Measurements from ENCODE around the gene TDP1. TPM values are rescaled to one million over a fixed set of nuclear protein-coding genes. Genes with fewer than 3 reads are reported as not detected.

TDP1 gene
- total RNA-seq, 4 donors from 2014 or later = 2.9 to 8.0 (median 7.3) TPM

DNA sequence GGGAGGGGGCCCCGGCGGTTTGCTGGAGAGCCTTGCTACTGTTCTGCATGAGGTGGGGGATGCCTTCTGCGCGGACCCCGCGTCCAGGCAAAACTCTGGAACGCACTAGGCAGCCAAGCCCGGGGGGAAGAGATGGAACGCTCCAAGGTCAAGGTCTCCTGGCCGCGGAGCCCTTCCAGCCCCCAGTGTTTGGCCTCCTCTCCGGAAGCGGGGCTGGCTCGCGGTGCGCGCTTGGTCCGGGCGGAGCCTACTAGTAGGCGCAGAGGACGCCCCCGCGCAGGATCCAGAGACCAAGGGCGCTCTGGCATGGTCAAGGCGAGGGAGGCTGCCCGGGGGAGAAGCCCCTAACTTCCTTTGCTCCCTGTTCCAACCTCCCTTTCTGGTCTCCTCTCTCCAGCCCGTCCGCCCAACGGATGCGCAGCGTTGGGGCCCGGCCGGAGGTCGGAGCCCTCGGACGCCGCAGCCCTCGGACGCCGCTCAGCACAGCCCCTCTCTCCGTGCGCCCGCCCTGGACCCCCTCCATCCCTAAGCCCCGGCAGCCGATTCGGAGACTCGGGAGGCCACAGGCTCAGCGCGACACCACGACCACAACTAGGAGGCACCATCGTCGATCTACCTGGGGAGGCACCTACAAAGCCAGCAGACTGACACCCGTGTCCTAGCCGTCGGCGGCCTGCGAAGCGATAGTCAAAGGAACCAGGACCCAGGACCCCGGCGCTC is 105.4 kb downstream of the TDP1 start:
- no peaks in the 10 kb centered on the region for H3K27me3 ChIP-seq
- 2 to 3% methylated on average over 8 to 25 of the region's 60 CpGs for WGBS, 2 donors
- DNase-seq = peak; percentile 30 to 33
- no peaks in the 10 kb centered on the region for H3K36me3 ChIP-seq
- no peaks in the 10 kb centered on the region for H3K9me3 ChIP-seq
- no peak overlapping the region for H3K27ac ChIP-seq
- no peak for TF ChIP-seq POLR2A (IDR thresholded peaks at IDR 0.05)
- TF ChIP-seq, protein P1, sequence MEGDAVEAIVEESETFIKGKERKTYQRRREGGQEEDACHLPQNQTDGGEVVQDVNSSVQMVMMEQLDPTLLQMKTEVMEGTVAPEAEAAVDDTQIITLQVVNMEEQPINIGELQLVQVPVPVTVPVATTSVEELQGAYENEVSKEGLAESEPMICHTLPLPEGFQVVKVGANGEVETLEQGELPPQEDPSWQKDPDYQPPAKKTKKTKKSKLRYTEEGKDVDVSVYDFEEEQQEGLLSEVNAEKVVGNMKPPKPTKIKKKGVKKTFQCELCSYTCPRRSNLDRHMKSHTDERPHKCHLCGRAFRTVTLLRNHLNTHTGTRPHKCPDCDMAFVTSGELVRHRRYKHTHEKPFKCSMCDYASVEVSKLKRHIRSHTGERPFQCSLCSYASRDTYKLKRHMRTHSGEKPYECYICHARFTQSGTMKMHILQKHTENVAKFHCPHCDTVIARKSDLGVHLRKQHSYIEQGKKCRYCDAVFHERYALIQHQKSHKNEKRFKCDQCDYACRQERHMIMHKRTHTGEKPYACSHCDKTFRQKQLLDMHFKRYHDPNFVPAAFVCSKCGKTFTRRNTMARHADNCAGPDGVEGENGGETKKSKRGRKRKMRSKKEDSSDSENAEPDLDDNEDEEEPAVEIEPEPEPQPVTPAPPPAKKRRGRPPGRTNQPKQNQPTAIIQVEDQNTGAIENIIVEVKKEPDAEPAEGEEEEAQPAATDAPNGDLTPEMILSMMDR (IDR thresholded peaks at IDR 0.05) = no peak
- peak overlapping the region; percentile 13 to 41 (median 39) for H3K4me3 ChIP-seq (replicated peaks in 1 of 3)
- intact Hi-C loops (cut with DNase I) = loop anchor here (10.0 kb wide), 1 partner anchor 86 kb away; no protein-coding TSS in a partner anchor
- peaks cover 7 to 29% of the 10 kb centered on the region in 2 donors for H3K4me1 ChIP-seq

DNA sequence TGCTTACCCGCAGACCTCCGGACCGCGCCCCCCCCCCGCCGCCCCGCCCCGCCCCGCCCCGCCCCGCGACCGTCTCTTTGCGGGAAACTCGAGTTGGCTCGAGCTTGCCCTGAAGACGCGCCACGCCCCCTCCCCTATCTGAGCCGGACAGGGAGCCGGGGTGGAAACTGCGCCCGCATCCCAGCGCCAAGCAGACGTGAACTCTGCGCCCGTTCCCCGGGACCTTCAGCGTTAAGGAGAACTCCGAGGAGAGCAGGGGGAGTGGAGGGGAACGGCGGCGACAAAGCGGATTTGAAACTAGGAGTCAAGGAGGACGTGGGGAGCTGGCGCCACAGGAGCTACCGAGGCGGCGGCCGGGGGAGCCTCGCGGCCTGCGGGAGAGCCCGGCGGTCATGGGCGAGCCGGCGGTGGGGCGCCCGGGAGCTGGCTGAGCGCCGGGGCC is 106.0 kb downstream of the TDP1 start, which contains the start of gene KCNK13:
Gene KCNK13 (plus strand): TSS at position 310 of the 442 bp plus-strand sequence. CDS start 212 bp downstream, outside the sequence.
- Histone ChIP-seq H3K4me3 (replicated peaks in 1 of 3) (peak within 1 kb of the TSS; percentile 13 to 41 (median 39)), H3K36me3 (no peaks in the 10 kb centered on the region), H3K27ac (no peak within 1 kb of the TSS), H3K27me3 (no peaks in the 10 kb centered on the region), H3K9me3 (no peaks in the 10 kb centered on the region), H3K4me1 (peaks cover 7 to 29% of the 10 kb centered on the region in 2 donors)
- intact Hi-C loops (cut with DNase I) = loop anchor here (10.0 kb wide), 1 partner anchor 87 kb away; no protein-coding TSS in a partner anchor
- TF ChIP-seq POLR2A (IDR thresholded peaks at IDR 0.05) = no peak
- TF ChIP-seq, protein P1 (IDR thresholded peaks at IDR 0.05) = no peak
- peak; percentile 31 to 38 for DNase-seq
- WGBS, 2 donors = 0 to 2% methylated on average over 16 to 31 of the region's 52 CpGs

DNA sequence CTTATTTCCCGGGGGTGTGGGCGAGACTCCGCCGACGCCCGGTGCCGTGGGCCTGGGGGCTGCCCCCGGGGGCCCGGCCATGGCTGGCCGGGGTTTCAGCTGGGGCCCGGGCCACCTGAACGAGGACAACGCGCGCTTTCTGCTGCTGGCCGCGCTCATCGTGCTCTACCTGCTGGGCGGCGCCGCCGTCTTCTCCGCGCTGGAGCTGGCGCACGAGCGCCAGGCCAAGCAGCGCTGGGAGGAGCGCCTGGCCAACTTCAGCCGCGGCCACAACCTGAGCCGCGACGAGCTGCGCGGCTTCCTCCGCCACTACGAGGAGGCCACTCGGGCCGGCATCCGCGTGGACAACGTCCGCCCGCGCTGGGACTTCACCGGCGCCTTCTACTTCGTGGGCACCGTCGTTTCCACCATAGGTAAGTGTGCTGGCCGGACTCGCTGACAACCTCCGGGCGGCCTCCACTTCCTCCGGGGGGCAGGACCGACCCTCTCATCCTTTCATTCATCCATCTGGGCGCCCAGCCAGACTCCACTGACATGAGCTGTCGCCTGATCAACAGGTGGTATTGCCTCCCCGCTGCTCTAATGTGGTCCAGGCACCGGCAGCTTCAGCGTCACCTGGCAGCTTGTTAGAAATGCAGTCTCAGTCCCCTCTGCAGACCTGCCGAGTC is 106.5 kb downstream of the TDP1 start:
- peak; percentile 49 to 57 for DNase-seq
- 3 to 14% methylated on average over 12 to 22 of the region's 63 CpGs for WGBS, 2 donors
- Histone ChIP-seq H3K4me1 (peaks cover 7 to 29% of the 10 kb centered on the region in 2 donors), H3K27ac (no peak overlapping the region), H3K4me3 (replicated peaks in 1 of 3) (peak overlapping the region in 1 of 3 donors; percentile 41), H3K9me3 (no peaks in the 10 kb centered on the region), H3K27me3 (no peaks in the 10 kb centered on the region), H3K36me3 (no peaks in the 10 kb centered on the region)
- TF ChIP-seq, protein P1 (IDR thresholded peaks at IDR 0.05) = no peak
- TF ChIP-seq POLR2A (IDR thresholded peaks at IDR 0.05) = no peak
- intact Hi-C loops (cut with DNase I) = loop anchor here (10.0 kb wide), 1 partner anchor 87 kb away; no protein-coding TSS in a partner anchor

DNA sequence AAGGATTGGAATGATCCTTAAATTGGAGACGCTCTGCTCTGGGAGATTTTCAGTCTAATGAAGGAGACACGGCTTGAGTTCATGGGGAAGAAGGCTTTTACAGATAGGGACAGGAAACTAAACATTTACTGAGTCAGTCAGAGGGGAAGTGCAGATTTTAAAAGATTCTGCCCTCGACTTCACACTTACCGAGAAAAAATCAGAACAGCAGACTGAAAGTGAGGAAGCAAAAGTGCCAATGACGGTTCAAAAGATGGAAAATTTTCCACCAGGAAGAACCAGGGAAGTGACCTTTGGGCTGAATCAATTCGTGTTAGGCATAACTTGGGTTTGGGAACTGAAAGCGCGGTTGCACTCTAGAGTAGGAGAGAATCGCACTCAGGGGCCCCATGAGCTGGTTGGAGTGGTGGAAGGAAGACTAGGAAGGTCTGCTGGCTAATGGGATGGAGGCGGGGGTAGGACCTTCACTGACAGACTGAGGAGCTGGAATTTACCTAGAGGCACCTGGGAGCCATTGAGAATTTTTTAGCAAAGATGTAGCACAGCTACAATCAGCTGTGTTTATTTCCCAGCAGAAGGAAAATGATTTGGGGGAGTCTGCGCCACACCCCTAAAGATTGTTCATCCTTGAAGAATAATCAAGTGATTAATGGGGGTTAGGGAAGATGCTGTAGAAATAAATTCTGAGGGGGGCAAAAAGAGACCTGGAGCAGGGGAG is 107.3 kb downstream of the TDP1 start:
- no peak for TF ChIP-seq POLR2A (IDR thresholded peaks at IDR 0.05)
- TF ChIP-seq, protein P1 (IDR thresholded peaks at IDR 0.05) = no peak
- no peaks in the 10 kb centered on the region for H3K27me3 ChIP-seq
- H3K27ac ChIP-seq = no peak overlapping the region
- H3K36me3 ChIP-seq = no peaks in the 10 kb centered on the region
- 52 to 55% methylated on average over 11 of the region's 11 CpGs for WGBS, 2 donors
- no peaks in the 10 kb centered on the region for H3K9me3 ChIP-seq
- DNase-seq = no peak
- H3K4me1 ChIP-seq = peaks cover 7 to 29% of the 10 kb centered on the region in 2 donors
- intact Hi-C loops (cut with DNase I) = loop anchor here (10.0 kb wide), 1 partner anchor 88 kb away; no protein-coding TSS in a partner anchor
- peak overlapping the region in 1 of 3 donors; percentile 41 for H3K4me3 ChIP-seq (replicated peaks in 1 of 3)
